Activated naive CD8-positive, alpha-beta T cell treated with anti-CD3 and anti-CD28 coated beads for 36 hours (primary cell): ENCODE data around the gene SLC9A4. TPM values are rescaled to one million over a fixed set of nuclear protein-coding genes. Genes with fewer than 3 reads are reported as not detected.

Experiments
- DNase-seq: peaks from one replicate; pipeline ENCODE4 v3.0.0; 2021
- H3K27ac Mint-ChIP-seq: one replicate; pipeline ENCODE4 v1.8.0; 2022; ENCODE audit warnings: mild to moderate bottlenecking, moderate library complexity, mixed read lengths
- H3K27me3 Mint-ChIP-seq: one replicate; pipeline ENCODE4 v1.8.0; 2022; ENCODE audit warnings: mild to moderate bottlenecking, mixed read lengths
- H3K36me3 Mint-ChIP-seq: one replicate; pipeline ENCODE4 v1.8.0; 2021; ENCODE audit warnings: mild to moderate bottlenecking, mixed read lengths
- H3K4me1 Mint-ChIP-seq: one replicate; pipeline ENCODE4 v1.8.0; 2021; ENCODE audit warnings: mixed read lengths
- H3K4me3 Mint-ChIP-seq: one replicate; pipeline ENCODE4 v1.8.0; 2022; ENCODE audit warnings: mild to moderate bottlenecking, moderate library complexity, mixed read lengths
- H3K9me3 Mint-ChIP-seq: one replicate; pipeline ENCODE4 v1.8.0; 2022; ENCODE audit warnings: mixed read lengths
- total RNA-seq, 2 experiments: library from RNA; stranded (reverse); gene quantifications; one replicate each; pipeline ENCODE4 v1.2.3, GENCODE V29; 2021

SLC9A4 gene
- total RNA-seq, 2 experiments from 2014 or later: not detected

DNA sequence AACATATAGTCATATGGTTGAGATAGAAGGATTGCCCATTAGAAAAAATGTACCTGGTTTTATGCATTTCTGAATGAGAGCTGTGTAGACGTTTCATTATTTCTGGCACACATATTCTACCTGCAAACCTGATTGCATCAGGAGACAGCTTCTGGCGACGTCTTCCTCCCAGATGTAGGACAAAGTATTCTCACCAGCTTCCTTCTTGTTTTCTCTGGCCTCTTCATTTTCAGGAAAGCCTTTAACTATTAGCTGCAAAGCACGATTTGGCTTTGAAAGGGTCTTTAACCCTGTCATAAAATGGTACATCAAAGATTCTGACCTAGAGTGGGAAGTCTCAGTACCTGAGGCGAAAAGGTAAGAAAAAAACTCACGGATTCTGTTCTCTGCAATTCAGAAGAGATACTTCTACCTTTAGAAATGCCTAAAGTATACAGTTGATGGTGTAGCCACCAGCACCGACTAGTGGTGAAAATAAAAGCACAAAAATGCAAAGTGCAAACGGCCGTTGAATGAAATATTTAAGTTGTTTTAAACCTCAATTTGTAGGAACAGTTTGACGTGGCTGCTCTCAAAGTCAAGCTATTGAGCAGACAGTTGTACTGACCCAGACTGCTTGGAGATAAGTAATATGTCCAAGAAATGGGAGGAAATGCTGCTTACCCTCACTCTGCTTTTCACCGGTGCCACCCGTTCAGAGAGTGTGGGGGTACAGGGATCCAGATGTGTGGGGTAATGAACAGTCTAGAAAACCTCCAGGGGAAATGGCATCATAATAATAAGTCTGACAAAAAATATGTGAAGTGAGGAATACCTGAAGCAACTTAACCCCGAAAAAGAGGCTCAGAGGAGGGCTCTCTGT lies 29.8 kb upstream of the SLC9A4 start:
- Mint-ChIP-seq H3K27ac (peak overlapping the region; percentile 50), H3K9me3 (no peaks in the 10 kb centered on the region), H3K4me1 (peaks cover 6% of the 10 kb centered on the region), H3K36me3 (no peaks in the 10 kb centered on the region), H3K27me3 (no peaks in the 10 kb centered on the region), H3K4me3 (peak overlapping the region; percentile 25)
- peak; percentile 30 for DNase-seq

- no peak overlapping the region for H3K4me3 Mint-ChIP-seq
- peaks cover 6% of the 10 kb centered on the region for H3K4me1 Mint-ChIP-seq
- H3K36me3 Mint-ChIP-seq: no peaks in the 10 kb centered on the region
- no peaks in the 10 kb centered on the region for H3K27me3 Mint-ChIP-seq
- H3K27ac Mint-ChIP-seq: no peak overlapping the region
- no peaks in the 10 kb centered on the region for H3K9me3 Mint-ChIP-seq
- no peak for DNase-seq
Observed at GRCh38 chr2:102444233-102444632, 28.8 kb upstream of the SLC9A4 start.

- Mint-ChIP-seq H3K36me3 (no peaks in the 10 kb centered on the region), H3K4me3 (no peak overlapping the region), H3K9me3 (no peaks in the 10 kb centered on the region), H3K27me3 (no peaks in the 10 kb centered on the region), H3K27ac (no peak overlapping the region), H3K4me1 (peaks cover 6% of the 10 kb centered on the region)
- DNase-seq: no peak
Observed at GRCh38 chr2:102446936-102447335, 26.1 kb upstream of the SLC9A4 start.

GRCh38 chr2:102449370-102449974 lies 23.6 kb upstream of the SLC9A4 start:
- Mint-ChIP-seq H3K4me3 (no peak overlapping the region), H3K27me3 (no peaks in the 10 kb centered on the region), H3K4me1 (peaks cover 12% of the 10 kb centered on the region), H3K27ac (no peak overlapping the region), H3K9me3 (no peaks in the 10 kb centered on the region), H3K36me3 (no peaks in the 10 kb centered on the region)
- peak; percentile 52 for DNase-seq

GRCh38 chr2:102451968-102452367 lies 21.1 kb upstream of the SLC9A4 start:
- Mint-ChIP-seq H3K27ac (no peak overlapping the region), H3K36me3 (peaks cover 6% of the 10 kb centered on the region), H3K4me1 (peaks cover 18% of the 10 kb centered on the region), H3K9me3 (peaks cover 5% of the 10 kb centered on the region), H3K27me3 (peaks cover 8% of the 10 kb centered on the region), H3K4me3 (no peak overlapping the region)
- DNase-seq: no peak

DNA sequence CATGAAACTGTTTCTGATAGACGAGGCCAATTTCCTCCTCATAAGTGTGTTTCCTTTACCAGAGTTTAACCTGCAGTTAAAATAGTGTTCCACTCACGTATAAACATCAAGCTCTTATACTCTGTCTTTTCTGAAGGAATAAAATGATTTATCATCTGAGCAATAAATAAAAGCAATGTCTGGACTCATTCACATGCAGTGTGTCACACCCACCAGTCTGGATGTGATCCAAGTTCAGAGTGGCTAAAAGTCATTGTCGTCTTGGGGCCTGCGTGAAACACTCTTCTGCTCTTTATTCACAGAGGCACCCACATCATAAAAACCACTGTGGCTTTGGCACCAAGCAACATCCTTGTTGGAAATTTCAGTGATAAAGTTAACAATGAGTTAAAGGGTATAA lies 19.5 kb upstream of the SLC9A4 start:
- peaks cover 5% of the 10 kb centered on the region for H3K9me3 Mint-ChIP-seq
- H3K4me3 Mint-ChIP-seq: no peak overlapping the region
- H3K36me3 Mint-ChIP-seq: peaks cover 6% of the 10 kb centered on the region
- peaks cover 18% of the 10 kb centered on the region for H3K4me1 Mint-ChIP-seq
- no peak overlapping the region for H3K27ac Mint-ChIP-seq
- H3K27me3 Mint-ChIP-seq: peaks cover 9% of the 10 kb centered on the region
- no peak for DNase-seq

GRCh38 chr2:102455061-102455670 lies 17.9 kb upstream of the SLC9A4 start:
- no peak for DNase-seq
- Mint-ChIP-seq H3K27ac (no peak overlapping the region), H3K9me3 (peaks cover 5% of the 10 kb centered on the region), H3K27me3 (peaks cover 9% of the 10 kb centered on the region), H3K36me3 (peaks cover 6% of the 10 kb centered on the region), H3K4me1 (peaks cover 18% of the 10 kb centered on the region), H3K4me3 (no peak overlapping the region)

DNA sequence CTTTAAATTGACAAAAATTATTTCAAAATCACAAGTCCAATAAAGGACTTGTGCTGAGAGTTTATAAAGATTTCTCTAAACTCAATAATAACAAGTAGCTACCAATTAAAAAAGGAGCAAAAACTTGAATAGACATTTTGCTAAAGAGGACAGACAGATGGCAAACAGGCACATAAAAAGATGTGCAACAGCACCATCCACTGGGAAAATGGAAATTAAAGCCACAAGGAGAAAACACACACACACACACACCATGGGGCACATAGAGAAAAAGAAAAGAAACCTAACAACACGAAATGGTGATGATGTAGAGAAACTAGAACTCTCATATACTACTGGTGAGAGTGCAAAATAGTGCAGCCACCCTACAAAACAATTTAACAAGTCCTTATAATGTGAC lies 12.6 kb upstream of the SLC9A4 start:
- no peak for DNase-seq
- Mint-ChIP-seq H3K27ac (no peak overlapping the region), H3K4me3 (no peak overlapping the region), H3K36me3 (peaks cover 4% of the 10 kb centered on the region), H3K27me3 (peaks cover 20% of the 10 kb centered on the region), H3K9me3 (peaks cover 9% of the 10 kb centered on the region), H3K4me1 (no peaks in the 10 kb centered on the region)

DNA sequence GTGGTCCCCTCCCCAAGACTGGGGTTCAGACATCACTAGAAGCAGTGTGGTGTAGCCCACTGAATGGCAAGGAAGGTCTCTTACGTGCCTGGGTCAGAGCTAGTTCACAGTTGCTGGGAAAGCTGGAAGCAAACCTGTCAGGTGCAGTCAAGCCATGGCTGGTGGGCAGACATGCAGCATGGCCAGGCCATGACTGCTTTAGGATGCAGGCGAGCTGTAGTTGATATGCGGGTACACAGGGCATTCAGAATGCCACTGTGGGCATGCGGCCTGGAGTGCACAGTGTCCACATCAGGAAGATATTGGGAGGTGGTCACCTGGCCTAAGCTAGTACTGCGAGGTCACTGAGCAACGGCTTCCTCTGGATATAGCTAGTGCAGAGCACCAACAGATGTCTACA lies 11.8 kb upstream of the SLC9A4 start:
- no peak overlapping the region for H3K4me3 Mint-ChIP-seq
- H3K36me3 Mint-ChIP-seq: no peaks in the 10 kb centered on the region
- no peaks in the 10 kb centered on the region for H3K4me1 Mint-ChIP-seq
- H3K9me3 Mint-ChIP-seq: peaks cover 4% of the 10 kb centered on the region
- DNase-seq: no peak
- H3K27ac Mint-ChIP-seq: no peak overlapping the region
- H3K27me3 Mint-ChIP-seq: peaks cover 14% of the 10 kb centered on the region

- no peaks in the 10 kb centered on the region for H3K36me3 Mint-ChIP-seq
- DNase-seq: no peak
- H3K27ac Mint-ChIP-seq: no peak overlapping the region
- peaks cover 12% of the 10 kb centered on the region for H3K27me3 Mint-ChIP-seq
- H3K9me3 Mint-ChIP-seq: peaks cover 4% of the 10 kb centered on the region
- H3K4me3 Mint-ChIP-seq: no peak overlapping the region
- H3K4me1 Mint-ChIP-seq: no peaks in the 10 kb centered on the region
Observed at GRCh38 chr2:102463160-102463559, 9.9 kb upstream of the SLC9A4 start.

- Mint-ChIP-seq H3K4me1 (no peaks in the 10 kb centered on the region), H3K36me3 (peaks cover 3% of the 10 kb centered on the region), H3K9me3 (peaks cover 8% of the 10 kb centered on the region), H3K27ac (no peak overlapping the region), H3K27me3 (peaks cover 17% of the 10 kb centered on the region), H3K4me3 (no peak overlapping the region)
- DNase-seq: no peak
Observed at GRCh38 chr2:102470168-102470567, 2.9 kb upstream of the SLC9A4 start.

GRCh38 chr2:102473631-102474030 lies 605 bp downstream of the SLC9A4 start:
- Mint-ChIP-seq H3K4me3 (no peak overlapping the region), H3K27me3 (peaks cover 13% of the 10 kb centered on the region)

GRCh38 chr2:102474785-102475184 lies 1.8 kb downstream of the SLC9A4 start:
- no peak for DNase-seq
- Mint-ChIP-seq H3K9me3 (peaks cover 6% of the 10 kb centered on the region), H3K27me3 (peaks cover 13% of the 10 kb centered on the region), H3K27ac (no peak overlapping the region), H3K36me3 (peaks cover 3% of the 10 kb centered on the region), H3K4me1 (no peaks in the 10 kb centered on the region), H3K4me3 (no peak overlapping the region)

More at GRCh38 chr2:102473631-102474030, 605 bp downstream of the SLC9A4 start:
- H3K27ac Mint-ChIP-seq: no peak overlapping the region
- H3K9me3 Mint-ChIP-seq: peaks cover 8% of the 10 kb centered on the region
- DNase-seq: no peak
- H3K36me3 Mint-ChIP-seq: peaks cover 3% of the 10 kb centered on the region
- H3K4me1 Mint-ChIP-seq: no peaks in the 10 kb centered on the region

DNA sequence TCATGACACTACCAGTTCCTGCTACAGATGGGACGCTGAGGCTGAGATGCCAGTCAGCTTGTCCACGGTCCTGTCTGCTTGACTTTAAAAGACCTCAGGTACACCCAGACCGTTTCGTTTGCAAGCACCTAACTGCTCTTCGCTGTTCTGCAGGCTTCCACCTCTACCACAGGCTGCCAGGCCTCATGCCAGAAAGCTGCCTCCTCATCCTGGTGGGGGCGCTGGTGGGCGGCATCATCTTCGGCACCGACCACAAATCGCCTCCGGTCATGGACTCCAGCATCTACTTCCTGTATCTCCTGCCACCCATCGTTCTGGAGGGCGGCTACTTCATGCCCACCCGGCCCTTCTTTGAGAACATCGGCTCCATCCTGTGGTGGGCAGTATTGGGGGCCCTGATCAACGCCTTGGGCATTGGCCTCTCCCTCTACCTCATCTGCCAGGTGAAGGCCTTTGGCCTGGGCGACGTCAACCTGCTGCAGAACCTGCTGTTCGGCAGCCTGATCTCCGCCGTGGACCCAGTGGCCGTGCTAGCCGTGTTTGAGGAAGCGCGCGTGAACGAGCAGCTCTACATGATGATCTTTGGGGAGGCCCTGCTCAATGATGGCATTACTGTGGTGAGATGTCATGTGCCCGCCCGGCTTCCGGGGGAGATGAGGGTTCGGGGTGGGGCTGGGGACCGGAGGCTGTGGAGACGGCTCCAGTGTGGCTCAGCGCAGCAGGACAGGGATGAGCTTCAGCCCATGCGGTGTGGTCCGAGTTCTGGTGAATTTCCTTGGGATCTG lies 5.9 kb downstream of the SLC9A4 start:
- no peak for DNase-seq
- no peaks in the 10 kb centered on the region for H3K36me3 Mint-ChIP-seq
- H3K4me3 Mint-ChIP-seq: no peak overlapping the region
- H3K9me3 Mint-ChIP-seq: no peaks in the 10 kb centered on the region
- H3K27ac Mint-ChIP-seq: no peak overlapping the region
- H3K27me3 Mint-ChIP-seq: peaks cover 4% of the 10 kb centered on the region
- H3K4me1 Mint-ChIP-seq: no peaks in the 10 kb centered on the region
